Measurements from ENCODE around the gene PHTF2. TPM values are rescaled to one million over a fixed set of nuclear protein-coding genes. Genes with fewer than 3 reads are reported as not detected.

PHTF2 gene
- total RNA-seq, 1 donor from 2014 or later, result 38.6 TPM

GRCh38 chr7:77904252-77904651 is 105.7 kb downstream of the PHTF2 start:
- Histone ChIP-seq H3K4me3 (no peak overlapping the region), H3K36me3 (no peaks in the 10 kb centered on the region), H2AFZ (replicated peaks) (no peak overlapping the region), H4K20me1 (ENCODE audit: low read depth) (no peaks in the 10 kb centered on the region), H3K27ac (no peak overlapping the region), H3F3A (ENCODE audit: low read depth) (no peaks in the 10 kb centered on the region), H3K4me1 (peaks cover 12% of the 10 kb centered on the region), H3K9me3 (ENCODE audit: low read depth) (no peaks in the 10 kb centered on the region), H3K79me2 (ENCODE audit: low read depth) (no peaks in the 10 kb centered on the region), H3K9ac (no peak overlapping the region), H3K27me3 (no peaks in the 10 kb centered on the region), H3K4me2 (no peak overlapping the region)
- Mint-ChIP-seq H3K4me1 (peaks cover 8% of the 10 kb centered on the region), H3K27ac (no peak overlapping the region), H3K4me3 (no peak overlapping the region), H3K9me3 (no peaks in the 10 kb centered on the region), H3K27me3 (ENCODE audit: insufficient read depth, low read depth) (no peaks in the 10 kb centered on the region), H3K36me3 (peaks cover 6% of the 10 kb centered on the region)
- DNase-seq (ENCODE audit: low spot score), result no peak
- TF ChIP-seq EZH2 (IDR thresholded peaks at IDR 0.05) (no peak), EZH2phosphoT487 (IDR thresholded peaks at IDR 0.05) (no peak), CTCF (IDR thresholded peaks at IDR 0.05) (no peak)

- no peaks in the 10 kb centered on the region for H3F3A ChIP-seq (ENCODE audit: low read depth)
Measured at GRCh38 chr7:77907281-77907680, 108.7 kb downstream of the PHTF2 start.

GRCh38 chr7:77908664-77909063 is 110.1 kb downstream of the PHTF2 start:
- Mint-ChIP-seq H3K27me3 (ENCODE audit: insufficient read depth, low read depth) (no peaks in the 10 kb centered on the region), H3K4me1 (no peaks in the 10 kb centered on the region), H3K27ac (no peak overlapping the region), H3K9me3 (no peaks in the 10 kb centered on the region), H3K4me3 (no peak overlapping the region), H3K36me3 (peaks cover 2% of the 10 kb centered on the region)
- TF ChIP-seq CTCF (IDR thresholded peaks at IDR 0.05), result no peak
- TF ChIP-seq EZH2phosphoT487 (IDR thresholded peaks at IDR 0.05), result no peak
- no peak for TF ChIP-seq EZH2 (IDR thresholded peaks at IDR 0.05)
- Histone ChIP-seq H3K4me1 (no peaks in the 10 kb centered on the region), H3F3A (ENCODE audit: low read depth) (no peaks in the 10 kb centered on the region), H3K27ac (no peak overlapping the region), H3K4me2 (no peak overlapping the region), H3K9me3 (ENCODE audit: low read depth) (no peaks in the 10 kb centered on the region), H3K9ac (no peak overlapping the region), H4K20me1 (ENCODE audit: low read depth) (no peaks in the 10 kb centered on the region), H3K36me3 (no peaks in the 10 kb centered on the region), H3K4me3 (no peak overlapping the region), H3K79me2 (ENCODE audit: low read depth) (no peaks in the 10 kb centered on the region), H2AFZ (replicated peaks) (no peak overlapping the region), H3K27me3 (no peaks in the 10 kb centered on the region)
- no peak for DNase-seq (ENCODE audit: low spot score)

More at GRCh38 chr7:77907281-77907680, 108.7 kb downstream of the PHTF2 start:
- DNase-seq (ENCODE audit: low spot score), result no peak
- H3K36me3 Mint-ChIP-seq, result peaks cover 4% of the 10 kb centered on the region
- no peak overlapping the region for H3K4me3 Mint-ChIP-seq
- H3K4me1 Mint-ChIP-seq, result no peaks in the 10 kb centered on the region
- TF ChIP-seq EZH2 (IDR thresholded peaks at IDR 0.05) (no peak), EZH2phosphoT487 (IDR thresholded peaks at IDR 0.05) (no peak), CTCF (IDR thresholded peaks at IDR 0.05) (no peak)
- no peaks in the 10 kb centered on the region for H3K9me3 Mint-ChIP-seq
- Histone ChIP-seq H3K79me2 (ENCODE audit: low read depth) (no peaks in the 10 kb centered on the region), H3K27me3 (no peaks in the 10 kb centered on the region), H3K9ac (no peak overlapping the region), H3K27ac (no peak overlapping the region), H2AFZ (replicated peaks) (no peak overlapping the region), H4K20me1 (ENCODE audit: low read depth) (no peaks in the 10 kb centered on the region), H3K4me2 (no peak overlapping the region), H3K4me3 (no peak overlapping the region), H3K36me3 (no peaks in the 10 kb centered on the region), H3K9me3 (ENCODE audit: low read depth) (no peaks in the 10 kb centered on the region), H3K4me1 (no peaks in the 10 kb centered on the region)
- H3K27me3 Mint-ChIP-seq (ENCODE audit: insufficient read depth, low read depth), result no peaks in the 10 kb centered on the region
- H3K27ac Mint-ChIP-seq, result no peak overlapping the region
